Vagina (tissue), 2 donors: Measurements from ENCODE around the gene SLC26A6.

Source experiments
- CTCF ChIP-seq, 3 experiments: fragments of 450-650 bp in 2 of 3; fragments of 200-600 bp in 1 of 3; sonication (generic) in 1 of 3; IDR thresholded peaks; one replicate each; pipeline ENCODE4 v1.5.1; 2017 to 2019; ENCODE audit warnings: antibody characterized with exemption in 3 of 3, mild to moderate bottlenecking in 2 of 3, moderate library complexity in 2 of 3
- POLR2A ChIP-seq, 2 donors: fragments of 450-650 bp; IDR thresholded peaks; one replicate each; pipeline ENCODE4 v1.6.1; 2017; ENCODE audit warnings: antibody characterized with exemption in 2 of 2, mild to moderate bottlenecking in 2 of 2, moderate library complexity in 2 of 2
- POLR2AphosphoS5 ChIP-seq, 2 donors: sonication (generic); formaldehyde crosslinking; IDR thresholded peaks; one replicate each; pipeline ENCODE4 v1.9.0; 2017; ENCODE audit warnings: antibody characterized with exemption in 2 of 2, mild to moderate bottlenecking in 2 of 2, low read depth in 1 of 2; ENCODE audit not compliant: insufficient read depth in 1 of 2

DNA sequence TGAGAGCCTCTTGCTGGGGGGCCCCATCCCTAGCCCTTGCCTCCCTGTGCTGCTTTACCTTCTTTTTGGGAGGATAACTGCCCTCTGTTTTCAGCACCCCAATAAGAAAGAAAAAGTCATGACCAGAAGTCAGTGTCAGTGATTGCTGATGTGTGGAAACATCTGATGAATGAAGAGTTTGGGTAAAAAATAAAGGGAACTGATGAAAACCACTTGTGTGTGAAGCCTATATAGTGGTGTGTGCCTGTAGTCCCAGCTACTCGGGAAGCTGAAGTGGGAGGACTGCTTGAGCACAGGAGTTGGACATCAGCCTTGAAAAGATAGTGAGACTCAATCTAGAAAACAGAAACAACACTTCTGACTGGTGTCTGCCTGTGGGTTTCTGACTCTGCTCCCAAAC, 37.3 kb upstream of the SLC26A6 start:
- TF ChIP-seq POLR2A (IDR thresholded peaks at IDR 0.05), result no peak
- no peak for TF ChIP-seq CTCF (IDR thresholded peaks at IDR 0.05)
- no peak for TF ChIP-seq POLR2AphosphoS5 (IDR thresholded peaks at IDR 0.05; ENCODE audit: insufficient read depth in 1 of 2, low read depth in 1 of 2)
